ENCODE data around the gene FBXL13.

DNA sequence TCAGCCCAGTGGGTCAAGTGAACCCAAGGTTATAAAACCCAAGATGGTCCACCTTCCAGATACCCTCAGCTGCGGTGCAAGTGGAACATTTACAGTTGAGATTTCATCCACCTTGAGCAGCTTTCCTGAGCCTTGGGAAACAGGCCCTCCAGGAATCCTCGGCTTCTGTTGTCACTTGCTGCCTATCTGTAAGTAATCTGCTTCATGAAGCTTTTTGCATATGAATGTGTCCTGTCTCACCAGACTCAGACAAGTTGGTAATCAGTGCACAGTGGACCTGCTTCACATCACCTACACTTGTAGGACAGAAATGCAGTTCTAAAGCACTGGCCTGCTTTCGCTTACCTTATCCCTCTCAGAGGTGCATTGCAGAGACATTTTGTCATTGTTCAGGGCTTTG is 245.5 kb downstream of the FBXL13 start:
- TF ChIP-seq, protein P1, sequence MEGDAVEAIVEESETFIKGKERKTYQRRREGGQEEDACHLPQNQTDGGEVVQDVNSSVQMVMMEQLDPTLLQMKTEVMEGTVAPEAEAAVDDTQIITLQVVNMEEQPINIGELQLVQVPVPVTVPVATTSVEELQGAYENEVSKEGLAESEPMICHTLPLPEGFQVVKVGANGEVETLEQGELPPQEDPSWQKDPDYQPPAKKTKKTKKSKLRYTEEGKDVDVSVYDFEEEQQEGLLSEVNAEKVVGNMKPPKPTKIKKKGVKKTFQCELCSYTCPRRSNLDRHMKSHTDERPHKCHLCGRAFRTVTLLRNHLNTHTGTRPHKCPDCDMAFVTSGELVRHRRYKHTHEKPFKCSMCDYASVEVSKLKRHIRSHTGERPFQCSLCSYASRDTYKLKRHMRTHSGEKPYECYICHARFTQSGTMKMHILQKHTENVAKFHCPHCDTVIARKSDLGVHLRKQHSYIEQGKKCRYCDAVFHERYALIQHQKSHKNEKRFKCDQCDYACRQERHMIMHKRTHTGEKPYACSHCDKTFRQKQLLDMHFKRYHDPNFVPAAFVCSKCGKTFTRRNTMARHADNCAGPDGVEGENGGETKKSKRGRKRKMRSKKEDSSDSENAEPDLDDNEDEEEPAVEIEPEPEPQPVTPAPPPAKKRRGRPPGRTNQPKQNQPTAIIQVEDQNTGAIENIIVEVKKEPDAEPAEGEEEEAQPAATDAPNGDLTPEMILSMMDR (IDR thresholded peaks at IDR 0.05): no peak
- TF ChIP-seq POLR2A (IDR thresholded peaks at IDR 0.05): no peak
